T-helper 1 cell (primary cell): ENCODE results near the gene LDAH.
"Not testable (repeated sequence)": the region's sequence is repeated elsewhere in the genome, so short reads cannot be mapped to it uniquely, and the experiment has no call there.

Experiments used
- DNase-seq, 5 donors: peaks; one replicate each; pipeline ENCODE4 v3.0.0-alpha.2; 2012 to 2020
- total RNA-seq, 4 donors: gene quantifications; one replicate each; lab custom pipeline; 2026; lab: John Stamatoyannopoulos, UW

The LDAH gene
- total RNA-seq = 9.6 to 22.8 (median 17.8) reads per million in 4 donors

GRCh38 chr2:20822535-20823490 lies at the start of gene LDAH:
Gene LDAH, minus strand, starts transcription at chr2:20823101. Its CDS starts 21,638 bp downstream, at chr2:20801463.
- peak; percentile 57 to 84 (median 75) for DNase-seq

GRCh38 chr2:20868377-20868776 lies 45.5 kb upstream of the LDAH start:
- peak in 3 of 5 donors; percentile 5 to 75 (median 15) for DNase-seq

GRCh38 chr2:20862850-20863249 lies 39.9 kb upstream of the LDAH start:
- no peak for DNase-seq

GRCh38 chr2:20855456-20855855 lies 32.6 kb upstream of the LDAH start:
- DNase-seq = no peak

- no peak for DNase-seq
These were observed 29.8 kb upstream of the LDAH start for GRCh38 chr2:20852670-20853069.

GRCh38 chr2:20852139-20852538 lies 29.2 kb upstream of the LDAH start:
- DNase-seq = no peak

- no peak for DNase-seq
These were observed 21.3 kb upstream of the LDAH start for GRCh38 chr2:20844246-20844645.

GRCh38 chr2:20839052-20839451 lies 16.2 kb upstream of the LDAH start:
- no peak for DNase-seq

GRCh38 chr2:20838016-20838415 lies 15.1 kb upstream of the LDAH start:
- DNase-seq = no peak

- no peak for DNase-seq
These were observed 13.6 kb upstream of the LDAH start for GRCh38 chr2:20836521-20836920.

- no peak for DNase-seq
These were observed 11.4 kb upstream of the LDAH start for GRCh38 chr2:20834331-20834730.

GRCh38 chr2:20832606-20833005 lies 9.7 kb upstream of the LDAH start:
- no peak for DNase-seq

- no peak for DNase-seq
These were observed 7.0 kb upstream of the LDAH start for GRCh38 chr2:20829861-20830260.

- no peak for DNase-seq
These were observed 1.0 kb upstream of the LDAH start for GRCh38 chr2:20823917-20824316.

- peak in 1 of 5 donors; percentile 84 for DNase-seq
These were observed 4.1 kb downstream of the LDAH start for GRCh38 chr2:20818820-20819219.

- DNase-seq = no peak
These were observed 7.7 kb downstream of the LDAH start for GRCh38 chr2:20815216-20815615.

GRCh38 chr2:20812779-20813178 lies 10.1 kb downstream of the LDAH start:
- DNase-seq = no peak

GRCh38 chr2:20806286-20806685 lies 16.6 kb downstream of the LDAH start:
- no peak for DNase-seq

GRCh38 chr2:20803974-20804373 lies 18.9 kb downstream of the LDAH start:
- no peak for DNase-seq

- no peak for DNase-seq
These were observed 19.6 kb downstream of the LDAH start for GRCh38 chr2:20803226-20803682.

- DNase-seq = no peak
These were observed 25.8 kb downstream of the LDAH start for GRCh38 chr2:20797096-20797495.

- DNase-seq = no peak
These were observed 26.5 kb downstream of the LDAH start for GRCh38 chr2:20796374-20796791.

GRCh38 chr2:20793944-20794343 lies 29.0 kb downstream of the LDAH start:
- not testable (repeated sequence) for DNase-seq

- peak in 2 of 5 donors; percentile 6 to 31 for DNase-seq
These were observed 41.1 kb downstream of the LDAH start for GRCh38 chr2:20781656-20782265.
